Stimulated activated CD8-positive, alpha-beta memory T cell treated with anti-CD3 and anti-CD28 coated beads, Interleukin-15, amount 100 ng/mL, for 48 hours (primary cell): Measurements from ENCODE around the gene C2orf74.
"Not testable (repeated sequence)": the region's sequence is repeated elsewhere in the genome, so short reads cannot be mapped to it uniquely, and the experiment has no call there.

Experiments
- DNase-seq, 2 donors: peaks; one replicate each; pipeline ENCODE4 v3.0.0-alpha.2; 2020; ENCODE audit warnings: low read depth in 2 of 2

Gene C2orf74

DNA sequence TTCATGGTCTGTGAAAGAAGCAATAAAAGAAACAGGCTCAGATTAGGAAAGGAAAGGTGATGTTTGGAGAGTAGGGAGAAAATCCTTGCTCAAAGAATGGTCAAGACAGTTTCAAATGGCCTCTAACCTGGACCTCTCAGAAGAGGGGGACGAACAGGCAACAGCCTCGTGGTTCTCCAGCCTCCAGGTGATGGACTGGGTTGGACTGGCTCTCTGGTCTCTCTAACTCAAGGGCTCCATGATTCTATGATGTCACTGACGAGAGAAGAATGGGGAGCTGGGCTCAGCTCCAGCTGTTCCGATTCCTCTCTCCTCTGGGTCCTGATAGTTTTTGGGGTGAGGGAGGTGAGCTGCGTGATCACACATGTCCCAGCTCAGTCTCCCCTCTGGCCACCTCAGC, at the start of gene C2orf74:
Gene C2orf74, plus strand, starts transcription at position 301 of the 400 bp plus-strand sequence. CDS start 327 bp downstream, outside the sequence.
- DNase-seq: no peak

DNA sequence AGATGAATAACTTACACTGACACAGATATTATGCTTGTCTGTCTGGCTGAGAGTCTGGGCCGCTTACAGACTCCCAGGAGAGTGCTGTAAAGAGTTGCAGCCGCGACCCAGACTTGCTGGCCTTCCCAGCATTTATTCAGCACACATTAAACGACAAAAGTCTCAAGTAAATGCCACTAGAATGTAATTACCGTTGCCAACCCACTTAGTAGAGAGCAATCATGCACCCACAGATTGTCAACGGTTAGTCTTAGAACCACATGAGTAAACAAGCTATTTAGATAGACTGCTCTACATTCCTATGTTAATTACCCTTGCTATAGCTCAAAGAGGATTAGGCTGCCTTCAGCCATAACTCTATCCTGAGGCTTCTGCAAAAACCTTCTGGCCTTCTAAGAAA, 47.8 kb upstream of the C2orf74 start:
- no peak for DNase-seq

DNA sequence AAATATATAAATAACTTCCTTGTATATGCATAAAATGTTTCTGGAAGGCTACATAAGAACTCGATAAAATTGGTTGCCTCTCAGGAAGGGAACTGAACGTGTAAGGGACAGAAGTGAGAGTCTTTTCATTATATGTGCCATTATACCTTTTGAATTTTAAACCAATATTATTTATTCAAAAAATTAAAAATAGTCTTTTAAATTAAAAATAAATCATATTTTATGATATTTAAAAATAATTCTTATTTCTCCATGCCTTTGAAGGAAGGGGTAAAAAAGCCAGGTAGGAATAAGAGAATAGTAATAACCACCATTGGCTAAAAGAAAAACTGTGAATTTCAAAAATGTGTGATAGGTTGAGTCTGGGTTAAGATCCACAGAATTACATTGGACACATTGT, 45.7 kb upstream of the C2orf74 start:
- DNase-seq: no peak

DNA sequence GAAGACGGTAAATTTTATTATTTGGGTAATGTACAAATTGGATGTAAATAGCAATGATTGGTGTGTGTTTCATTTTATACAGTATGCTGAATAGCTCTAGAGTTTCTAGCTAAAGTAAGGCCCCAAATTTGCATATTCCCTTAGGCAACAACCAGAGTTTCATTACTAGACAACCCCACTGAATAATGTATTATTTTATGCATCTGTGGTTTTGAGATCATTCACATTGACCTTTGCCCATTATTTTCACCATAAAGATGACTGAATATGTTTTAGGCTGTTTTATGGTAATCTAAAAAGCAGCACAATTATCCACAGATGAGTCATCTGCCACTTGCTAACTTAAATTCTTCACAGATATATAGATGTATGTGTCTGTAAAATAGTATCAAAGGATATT, 44.5 kb upstream of the C2orf74 start:
- DNase-seq: no peak

DNA sequence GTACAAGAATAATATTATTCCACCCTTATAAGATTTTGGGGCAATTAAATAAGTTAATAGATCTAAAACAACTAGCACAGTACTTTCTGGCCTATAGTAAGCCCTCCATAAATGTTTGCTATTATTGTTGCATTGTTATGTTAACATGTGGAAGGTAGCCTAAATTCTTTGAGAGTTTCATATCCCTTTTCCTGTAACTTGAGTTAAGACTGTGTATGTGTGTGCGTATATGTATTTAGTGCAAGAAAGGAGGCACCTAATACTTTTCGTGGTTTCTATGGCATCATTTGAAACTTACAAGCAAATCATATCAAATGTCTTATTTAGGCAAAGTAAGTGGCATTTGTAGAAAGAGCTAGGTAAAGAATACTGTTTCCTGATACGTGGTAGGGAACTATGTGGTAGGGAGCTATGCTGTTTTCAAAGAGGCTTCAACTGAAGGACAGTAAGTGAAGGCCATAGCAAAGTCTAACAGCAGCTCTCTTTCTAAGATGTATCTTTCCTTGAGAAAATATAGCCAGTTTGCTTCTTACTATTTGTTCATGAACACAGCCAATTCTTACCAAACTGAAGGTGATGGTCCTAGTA, 36.8 kb upstream of the C2orf74 start:
- no peak for DNase-seq

DNA sequence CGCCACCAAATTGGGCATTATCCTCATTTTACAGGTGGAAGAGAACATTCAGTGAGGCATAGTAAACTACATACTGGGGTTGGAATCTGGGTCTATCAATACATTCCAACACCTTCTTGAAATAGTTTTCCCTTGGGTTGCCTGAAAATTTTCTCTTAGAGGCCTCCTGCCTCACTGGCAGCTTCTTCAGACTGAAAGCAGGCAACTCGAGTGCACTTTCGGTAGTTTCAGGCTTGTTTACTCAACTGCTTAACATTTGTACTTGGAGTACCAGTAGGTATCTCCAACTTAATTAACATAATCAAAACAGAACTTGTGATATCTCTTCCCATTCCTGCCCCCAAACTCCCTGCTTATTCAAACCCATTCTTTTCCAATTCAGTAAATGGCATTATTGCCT, 36.2 kb upstream of the C2orf74 start:
- no peak for DNase-seq

DNA sequence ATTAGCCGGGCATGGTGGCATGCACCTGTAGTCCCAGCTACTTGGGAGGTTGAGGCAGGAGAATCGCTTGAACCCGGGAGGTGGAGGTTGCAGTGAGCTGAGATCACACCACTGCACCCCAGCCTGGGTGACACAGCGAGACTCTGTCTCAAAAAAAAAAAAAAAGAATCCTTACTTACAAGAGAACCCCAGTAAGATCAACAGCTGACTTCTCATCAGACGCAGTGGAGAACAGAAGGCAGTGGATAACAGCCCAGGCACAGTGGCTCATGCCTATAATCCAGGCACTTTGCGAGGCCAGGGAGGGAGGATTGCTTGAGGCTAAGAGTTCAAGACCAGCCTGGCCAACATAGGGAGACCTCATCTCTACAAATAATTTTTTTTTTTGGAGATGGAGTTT, 33.9 kb upstream of the C2orf74 start:
- DNase-seq: not testable (repeated sequence)

DNA sequence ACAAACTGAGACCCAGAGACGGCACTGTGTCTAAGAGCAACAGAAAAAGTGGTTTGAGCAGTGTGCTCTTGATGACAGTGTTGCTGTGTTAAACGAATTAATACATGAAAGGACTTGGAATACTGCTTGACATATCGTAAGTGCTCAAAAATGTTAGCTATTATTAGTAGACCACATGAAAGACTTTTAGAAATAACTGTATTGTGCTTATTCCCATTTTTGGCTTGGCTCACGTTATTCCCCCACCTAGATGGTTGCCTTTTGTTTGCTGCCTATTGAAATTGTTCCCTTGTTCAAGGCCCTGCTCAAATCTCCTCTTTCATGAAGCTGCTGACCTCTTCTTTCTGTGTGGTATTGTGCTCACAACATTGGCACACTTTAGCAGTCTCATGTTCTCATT, 27.8 kb upstream of the C2orf74 start:
- no peak for DNase-seq

DNA sequence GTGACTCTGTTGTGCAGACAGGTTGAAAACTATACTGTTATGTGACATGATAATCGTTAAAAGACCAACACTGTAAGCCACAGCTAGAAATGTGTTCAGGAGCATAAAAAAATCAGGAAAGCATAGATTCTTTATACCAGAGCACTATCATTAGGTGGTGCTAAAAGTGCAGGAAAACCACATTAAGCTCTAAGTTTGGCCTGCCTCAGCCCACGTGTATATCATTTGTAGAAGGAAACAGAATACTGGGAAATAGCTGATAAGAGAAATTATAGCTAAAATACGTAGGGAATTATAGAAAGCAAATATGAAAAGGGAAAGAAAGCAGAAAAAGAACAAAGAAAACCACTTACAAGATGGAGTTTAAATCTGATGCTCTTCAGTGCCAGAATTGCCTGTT, 26.5 kb upstream of the C2orf74 start:
- no peak for DNase-seq

DNA sequence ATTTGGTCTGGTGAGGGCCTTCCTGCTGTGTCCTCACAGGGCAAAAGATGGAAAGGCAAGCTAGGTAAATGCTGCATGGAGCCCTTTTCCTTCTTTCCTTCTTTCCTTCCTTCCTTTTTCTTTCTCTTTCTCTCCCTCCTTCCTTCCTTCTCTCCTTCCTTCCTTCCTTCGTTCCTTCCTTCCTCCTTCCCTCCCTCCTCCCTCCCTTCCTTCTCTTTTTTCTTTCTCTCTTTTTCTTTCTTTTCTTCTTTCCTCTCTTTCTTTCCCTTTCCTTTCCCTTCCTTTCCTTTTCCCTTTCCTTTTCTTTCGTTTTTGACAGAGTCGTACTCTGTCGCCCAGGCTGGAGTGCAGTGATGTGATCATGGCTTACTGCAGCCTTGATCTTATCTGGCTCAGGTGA, 23.1 kb upstream of the C2orf74 start:
- no peak for DNase-seq

DNA sequence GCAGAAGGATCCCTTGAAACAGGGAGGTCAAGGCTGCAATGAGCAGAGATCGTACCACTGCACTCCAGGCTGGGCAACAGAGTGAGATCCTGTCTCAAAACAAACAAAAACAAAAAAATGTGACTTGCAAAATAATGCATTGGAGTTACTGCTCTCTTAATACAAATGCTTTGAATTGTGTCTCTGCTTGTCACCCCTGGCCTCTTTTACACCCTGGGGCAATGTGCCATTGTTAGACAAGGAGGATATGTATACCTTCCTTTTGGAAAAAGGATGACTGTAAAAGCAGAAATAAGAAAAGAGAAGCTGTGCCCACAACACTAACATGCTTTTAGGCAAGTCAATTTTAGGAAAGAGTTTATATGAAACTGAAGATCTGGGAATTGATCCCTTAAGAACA, 20.8 kb upstream of the C2orf74 start:
- no peak for DNase-seq

DNA sequence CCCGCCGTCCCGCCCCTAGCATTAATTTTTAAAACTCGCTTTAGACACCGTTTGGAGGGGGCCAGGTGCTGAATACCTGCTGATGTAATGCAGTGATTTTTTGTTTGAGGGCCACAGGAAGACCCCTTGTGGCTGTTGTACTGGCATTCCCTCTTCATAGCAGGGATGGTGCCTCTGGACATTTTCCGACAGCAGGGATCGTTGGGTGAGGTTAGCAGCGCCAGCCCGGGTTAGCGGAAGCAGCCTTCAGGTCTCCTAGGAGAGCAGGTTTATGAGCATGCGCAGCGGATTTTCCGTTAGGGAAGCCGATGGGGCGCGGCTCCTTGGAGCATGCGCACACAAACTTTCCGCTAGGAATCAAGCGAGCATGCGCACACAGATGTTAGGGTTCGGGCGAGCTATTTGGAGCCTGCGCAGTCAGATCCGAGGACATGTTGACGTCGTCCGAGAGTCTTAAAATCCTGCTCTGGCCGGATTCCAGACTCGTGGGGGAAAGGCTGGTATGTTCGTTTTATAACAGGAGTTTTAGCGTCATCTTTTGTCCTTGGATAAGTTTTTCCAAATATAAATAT, 17.2 kb upstream of the C2orf74 start:
- DNase-seq: peak; percentile 88 to 91

DNA sequence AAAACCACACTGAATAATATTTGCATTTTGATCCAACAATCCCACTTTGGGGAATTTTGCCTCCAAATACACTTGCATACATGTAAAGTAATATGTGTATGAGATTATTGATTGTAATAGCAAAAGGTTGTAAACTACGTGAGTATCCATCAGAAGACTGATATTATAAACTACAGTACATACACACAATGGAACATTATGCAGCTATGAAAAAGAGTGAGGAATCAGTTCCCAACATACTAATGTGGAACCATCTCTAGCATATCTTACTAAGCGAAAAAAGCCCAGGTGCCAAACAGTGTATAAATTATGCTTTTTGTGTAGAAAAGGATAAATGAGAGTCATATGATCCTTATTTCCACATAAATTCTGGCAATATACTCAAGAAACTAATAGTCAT, 16.0 kb upstream of the C2orf74 start:
- no peak for DNase-seq

DNA sequence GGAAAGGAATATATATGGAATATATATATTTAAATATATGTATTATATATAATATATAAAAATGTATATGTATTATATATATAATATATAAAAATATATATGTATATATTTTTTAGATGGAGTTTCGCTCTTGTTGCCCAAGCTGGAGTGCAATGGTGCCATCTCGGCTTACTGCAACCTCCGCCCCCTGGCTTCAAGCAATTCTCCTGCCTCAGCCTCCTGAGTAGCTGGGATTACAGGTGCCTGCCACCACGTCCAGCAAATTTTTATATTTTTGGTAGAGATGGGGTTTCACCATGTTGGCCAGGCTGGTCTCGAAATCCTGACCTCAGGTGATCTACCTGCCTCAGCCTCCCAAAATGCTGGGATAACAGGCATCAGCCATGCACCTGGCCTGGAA, 13.9 kb upstream of the C2orf74 start:
- not testable (repeated sequence) for DNase-seq

DNA sequence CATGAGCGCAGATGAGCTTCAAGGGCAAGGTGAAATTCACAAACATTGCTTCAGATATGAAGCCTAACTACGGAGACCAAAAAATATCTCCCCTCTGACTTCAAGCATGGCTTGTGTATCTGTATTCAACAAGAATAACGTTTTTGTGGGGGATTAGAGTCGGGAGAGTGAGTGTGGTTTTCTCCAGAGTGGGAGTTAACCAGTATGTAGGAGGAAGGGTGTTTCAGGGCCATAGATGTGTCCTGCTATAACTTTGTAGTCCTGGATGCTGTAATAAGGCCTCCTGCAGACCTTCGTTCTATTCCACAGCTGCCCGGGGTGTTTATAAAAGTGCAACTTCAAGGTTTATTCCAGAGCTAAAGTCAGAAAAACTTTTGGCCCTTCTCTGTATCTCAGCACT, 12.9 kb upstream of the C2orf74 start:
- no peak for DNase-seq

DNA sequence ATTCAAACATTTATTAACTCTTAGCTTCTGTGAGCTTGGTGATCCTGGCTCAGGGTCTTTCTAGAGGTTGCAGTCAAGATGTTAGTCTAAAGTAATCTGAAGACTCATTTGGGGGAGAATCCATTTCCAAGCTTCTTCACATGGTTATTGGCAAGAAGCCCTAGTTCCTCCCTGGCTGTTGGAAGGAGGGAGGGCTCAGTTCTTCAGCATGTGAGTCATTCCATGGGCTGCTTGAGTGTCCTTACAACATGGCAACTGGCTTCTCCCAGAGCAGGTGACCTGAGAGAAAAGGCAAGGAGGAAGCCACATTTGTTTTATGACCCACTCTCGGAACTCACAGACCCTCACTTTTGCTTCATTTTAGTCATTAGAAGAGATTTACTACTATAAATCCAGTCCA, 10.6 kb upstream of the C2orf74 start:
- DNase-seq: no peak

DNA sequence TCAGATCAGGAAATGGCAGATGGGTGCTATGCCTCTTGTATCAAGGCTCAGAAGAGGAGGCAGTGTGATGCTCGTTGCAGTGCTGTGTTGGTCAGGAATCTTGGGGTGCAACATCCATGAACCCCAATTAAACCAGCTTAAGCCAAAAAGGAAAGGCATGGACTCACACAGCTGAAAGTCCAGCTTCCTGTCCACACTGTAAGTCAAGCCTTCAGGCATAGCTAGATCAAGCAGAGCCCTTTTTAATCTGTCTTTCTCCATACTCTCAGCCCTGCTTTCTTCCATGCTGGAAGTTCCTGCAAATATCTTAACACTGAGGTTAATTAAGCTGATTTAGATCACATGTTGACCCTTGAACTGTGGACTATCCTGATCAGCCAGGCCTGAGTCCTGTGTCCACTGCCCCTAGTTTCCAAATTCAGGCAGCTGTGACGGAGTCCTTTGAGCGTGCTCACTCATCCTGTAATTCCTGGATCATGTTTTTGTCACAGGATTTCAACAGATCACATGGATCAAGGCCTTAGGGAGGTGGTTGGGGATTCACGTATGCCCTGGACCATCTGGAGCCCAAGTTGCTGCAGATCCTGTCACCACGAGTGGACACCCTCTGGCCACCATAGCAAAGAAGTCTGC, 4.5 kb upstream of the C2orf74 start:
- no peak for DNase-seq

DNA sequence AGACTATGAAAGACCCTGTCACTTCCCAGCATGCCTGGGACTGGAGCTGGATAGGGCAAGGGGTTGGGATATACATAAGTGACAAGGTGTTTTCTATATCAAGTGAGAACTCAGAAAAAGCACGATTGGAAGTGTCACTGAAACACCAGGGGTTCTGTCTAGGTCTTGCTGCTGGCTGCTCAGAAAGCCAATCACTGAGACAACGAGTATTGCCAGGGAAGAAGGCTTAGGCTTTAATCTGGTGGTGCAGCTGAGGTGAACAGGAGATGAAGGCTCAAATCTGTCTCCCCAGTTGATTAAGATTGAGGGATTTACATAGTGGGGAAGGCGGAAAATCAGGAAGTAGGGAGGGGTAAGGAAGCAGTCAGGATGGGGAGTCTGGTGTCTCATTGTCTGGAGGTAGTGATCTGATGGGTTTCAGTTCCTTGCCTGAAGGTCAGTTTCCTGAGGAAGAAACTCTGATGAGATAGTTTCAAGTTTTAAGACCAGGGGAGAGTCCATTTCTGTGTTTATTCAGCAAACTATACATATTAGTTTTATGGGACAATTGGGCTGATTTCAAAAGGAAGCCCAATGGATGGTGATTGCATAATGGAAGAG, 3.5 kb upstream of the C2orf74 start:
- DNase-seq: no peak

DNA sequence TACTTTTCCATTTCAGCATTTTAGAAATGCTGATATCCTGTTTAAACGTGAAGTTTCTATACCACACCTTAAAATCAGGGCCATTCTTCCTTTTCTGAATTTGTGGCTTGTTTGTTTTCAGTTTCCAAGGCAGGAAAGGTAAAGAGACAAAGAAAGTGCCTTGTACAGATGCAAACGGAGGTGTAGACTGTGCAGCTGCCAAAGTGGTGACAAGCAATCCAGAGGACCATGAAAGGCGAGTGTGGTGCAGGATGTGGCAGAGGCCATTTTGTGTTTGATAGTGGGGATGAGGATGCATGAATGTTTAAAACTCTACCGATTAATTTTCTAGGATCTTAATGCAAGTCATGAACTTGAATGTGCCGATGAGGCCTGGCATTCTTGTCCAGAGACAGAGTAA, 733 bp downstream of the C2orf74 start:
- no peak for DNase-seq

DNA sequence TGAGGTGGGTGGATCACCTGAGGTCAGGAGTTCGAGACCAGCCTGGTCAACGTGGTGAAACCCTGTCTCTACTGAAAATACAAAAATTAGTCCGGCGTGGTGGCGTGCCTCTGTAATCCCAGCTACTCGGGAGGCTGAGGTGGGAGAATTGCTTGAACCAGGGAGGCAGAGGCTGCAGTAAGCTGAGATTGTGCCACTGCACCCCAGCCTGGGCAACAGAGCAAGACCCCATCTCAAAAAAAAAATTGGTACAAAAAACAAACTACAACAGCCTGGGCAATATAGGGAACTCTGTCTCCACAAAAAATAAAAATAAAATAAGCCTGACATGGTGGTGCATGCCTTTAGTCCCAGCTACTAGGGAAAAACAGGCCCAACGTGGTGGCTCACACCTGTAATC, 3.1 kb downstream of the C2orf74 start:
- not testable (repeated sequence) for DNase-seq

DNA sequence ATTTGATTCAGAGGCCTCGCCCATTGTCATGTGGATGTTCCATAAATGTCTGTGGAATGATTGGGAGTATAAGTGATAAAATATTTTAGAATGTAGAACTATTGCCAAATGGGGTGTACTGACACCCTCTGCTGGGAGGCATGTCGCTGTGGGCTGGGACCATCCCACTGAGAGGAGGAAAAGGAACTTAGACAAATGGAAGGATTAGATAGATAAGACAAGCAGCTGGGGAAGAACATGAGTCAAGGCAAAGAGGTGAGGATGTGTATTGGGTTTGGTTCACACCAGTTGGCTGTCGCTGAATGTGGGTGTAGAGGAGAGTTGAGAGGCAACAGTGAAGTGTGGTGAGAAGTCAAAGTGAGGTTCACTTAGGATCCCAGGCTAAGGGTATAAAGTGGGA, 4.0 kb downstream of the C2orf74 start:
- no peak for DNase-seq

DNA sequence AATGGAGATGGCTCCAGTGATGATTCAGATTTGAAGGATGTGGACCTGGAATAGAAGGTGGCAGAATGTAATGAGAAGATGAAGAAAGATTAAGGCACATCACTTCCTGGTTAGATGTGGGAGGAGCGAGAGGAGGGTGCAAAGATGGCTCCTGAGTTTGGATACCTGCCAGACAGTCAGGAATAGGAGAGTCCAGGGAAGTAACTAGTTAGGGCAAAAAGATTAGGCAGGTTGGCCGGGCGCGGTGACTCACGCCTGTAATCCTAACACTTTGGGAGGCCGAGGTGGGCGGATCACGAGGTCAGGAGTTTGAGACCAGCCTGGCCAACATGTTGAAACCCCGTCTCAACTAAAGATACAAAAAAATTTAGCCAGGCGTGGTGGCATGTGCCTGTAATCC, 5.6 kb downstream of the C2orf74 start:
- DNase-seq: no peak

DNA sequence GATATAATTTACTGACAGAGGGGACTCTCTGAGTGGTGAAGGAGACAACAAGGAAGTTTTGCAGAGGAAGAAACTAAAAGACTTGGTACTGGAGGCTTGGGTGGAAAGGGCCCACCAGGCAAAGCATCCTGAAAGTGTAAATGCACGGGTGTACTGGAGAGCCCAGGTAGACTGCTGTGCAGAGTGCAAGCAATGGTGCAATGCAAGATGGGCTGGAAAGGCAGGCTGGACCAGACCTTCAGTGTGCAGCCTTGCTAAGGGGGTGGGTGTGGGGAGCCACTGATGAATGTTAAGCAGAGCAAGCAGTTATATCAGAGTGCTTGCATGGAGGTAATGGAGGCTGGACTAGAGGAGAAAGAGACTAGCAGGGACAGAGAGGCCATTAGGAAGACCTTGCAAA, 10.7 kb downstream of the C2orf74 start:
- no peak for DNase-seq
